Keratinocyte (primary cell): ENCODE measurements around the gene UQCRH. TPM values are rescaled to one million over a fixed set of nuclear protein-coding genes. Genes with fewer than 3 reads are reported as not detected.
"Not testable (repeated sequence)": the region's sequence is repeated elsewhere in the genome, so short reads cannot be mapped to it uniquely, and the experiment has no call there.

Source experiments
- DNase-seq: peaks from one replicate; pipeline ENCODE4 v3.0.0-alpha.2; 2011; ENCODE audit warnings: low read depth, missing footprints, low spot score
- FAIRE-seq: peaks from 2 replicates; lab custom pipeline; 2011; peaks lifted over from hg19 to GRCh38; lab: Jason Lieb, UNC
- H2AFZ ChIP-seq: 2 replicates; pipeline ENCODE4 v1.6.0; 2012; ENCODE audit warnings: low read length, control low read depth, inconsistent platforms; ENCODE audit not compliant: control insufficient read depth
- H3K27ac ChIP-seq: 2 replicates; pipeline ENCODE4 v1.5.1; 2011; ENCODE audit warnings: low read length; ENCODE audit not compliant: control insufficient read depth, insufficient read depth
- H3K27me3 ChIP-seq: 3 replicates; pipeline ENCODE4 v1.6.0; 2011; ENCODE audit warnings: low read length; ENCODE audit not compliant: control insufficient read depth, insufficient read depth; ENCODE audit errors: extremely low read depth
- H3K36me3 ChIP-seq, 2 experiments: 2 replicates in 1 of 2; 3 replicates in 1 of 2; pipeline ENCODE4 v1.5.1; 2011; ENCODE audit warnings: low read length in 2 of 2, mild to moderate bottlenecking in 1 of 2; ENCODE audit not compliant: control insufficient read depth in 2 of 2, insufficient read depth in 2 of 2; ENCODE audit errors: extremely low read depth in 1 of 2
- H3K4me1 ChIP-seq: 3 replicates; pipeline ENCODE4 v1.5.1; 2011; ENCODE audit warnings: low read length; ENCODE audit not compliant: control insufficient read depth, insufficient read depth; ENCODE audit errors: extremely low read depth
- H3K4me2 ChIP-seq: 3 replicates; pipeline ENCODE4 v1.6.0; 2011; ENCODE audit warnings: low read depth, low read length; ENCODE audit not compliant: control insufficient read depth, insufficient read depth; ENCODE audit errors: extremely low read depth
- H3K4me3 ChIP-seq, 3 experiments: fragments of 200-600 bp in 1 of 3; sonication (generic) in 1 of 3; 2 replicates in 2 of 3; 3 replicates in 1 of 3; pipeline ENCODE4 v1.5.1; 2011 to 2016; ENCODE audit warnings: low read length in 3 of 3, mild to moderate bottlenecking in 3 of 3, control low read depth in 2 of 3, inconsistent platforms in 1 of 3, low read depth in 1 of 3, mixed read lengths in 1 of 3, mixed run types in 1 of 3, moderate library complexity in 1 of 3; ENCODE audit not compliant: control insufficient read depth in 2 of 3, insufficient read depth in 2 of 3; ENCODE audit errors: extremely low read depth in 1 of 3
- H3K79me2 ChIP-seq: 2 replicates; pipeline ENCODE4 v1.6.0; 2012; ENCODE audit warnings: low read length; ENCODE audit not compliant: control insufficient read depth, insufficient read depth
- H3K9ac ChIP-seq: 3 replicates; pipeline ENCODE4 v1.6.0; 2011; ENCODE audit warnings: low read length; ENCODE audit not compliant: control insufficient read depth, insufficient read depth; ENCODE audit errors: extremely low read depth
- H3K9me1 ChIP-seq: 3 replicates; pipeline ENCODE4 v1.6.0; 2011; ENCODE audit warnings: low read length; ENCODE audit not compliant: control insufficient read depth, insufficient read depth; ENCODE audit errors: extremely low read depth
- H3K9me3 ChIP-seq: 2 replicates; pipeline ENCODE4 v1.5.1; 2012; ENCODE audit warnings: low read depth, low read length; ENCODE audit not compliant: control insufficient read depth
- H4K20me1 ChIP-seq: 3 replicates; pipeline ENCODE4 v1.6.0; 2011; ENCODE audit warnings: low read length; ENCODE audit not compliant: control insufficient read depth, insufficient read depth; ENCODE audit errors: extremely low read depth
- CTCF ChIP-seq, 3 experiments: IDR thresholded peaks in 1 of 3; conservative IDR thresholded peaks in 1 of 3; optimal IDR thresholded peaks in 1 of 3; 2 replicates in 2 of 3; 3 replicates in 1 of 3; pipeline versions ENCODE3 to v1.5.1; 2011; ENCODE audit warnings: low read length in 3 of 3, mild to moderate bottlenecking in 3 of 3, moderate library complexity in 2 of 3, control low read depth in 1 of 3, inconsistent platforms in 1 of 3; ENCODE audit not compliant: insufficient read depth in 2 of 3; ENCODE audit errors: extremely low read depth in 1 of 3
- EZH2 ChIP-seq: IDR thresholded peaks from one replicate; pipeline ENCODE4 v1.6.1; 2012; ENCODE audit warnings: inconsistent platforms, mild to moderate bottlenecking, low read length, moderate library complexity
- dilution Hi-C: fragments of 300-500 bp; cut with MboI; formaldehyde crosslinking; loops from one replicate; pipeline ENCODE4 v1.7.0; 2020; ENCODE audit warnings: low sequenced_read_pairs; ENCODE audit not compliant: extremely low pct_ligation_motif_present
- polyA plus RNA-seq, 5 experiments: library from polyadenylated mRNA; depleted of rRNA in 3 of 5; stranded (reverse) in 3 of 5; stranded (forward) in 1 of 5; unstranded in 1 of 5; fragments of >200 nt; gene quantifications; 1 replicate in 1 of 5; 2 replicates in 3 of 5; 3 replicates in 1 of 5; pipeline versions ENCODE4 v1.2.1 to v1.2.3, GENCODE V29; 2011 to 2012; ENCODE audit warnings: missing spikeins in 2 of 5, low read depth in 1 of 5, low replicate concordance in 1 of 5

The UQCRH gene
- polyA plus RNA-seq, 1 donor (not counting 4 experiments of a cell fraction or from before 2014, with no cell fraction given): 970 TPM

GRCh38 chr1:46363121-46363520 lies 59.6 kb downstream of the UQCRH start:
- Histone ChIP-seq H3K9me3 (no peaks in the 10 kb centered on the region), H3K27ac (no peak overlapping the region), H3K9me1 (no peaks in the 10 kb centered on the region), H3K4me1 (no peaks in the 10 kb centered on the region), H3K27me3 (no peaks in the 10 kb centered on the region), H3K79me2 (no peaks in the 10 kb centered on the region), H4K20me1 (no peaks in the 10 kb centered on the region), H2AFZ (no peak overlapping the region), H3K4me2 (no peak overlapping the region), H3K36me3 (peaks cover 17 to 33% of the 10 kb centered on the region in 2 experiments), H3K9ac (no peak overlapping the region), H3K4me3 (no peak overlapping the region)
- TF ChIP-seq CTCF (optimal IDR thresholded peaks at IDR 0.05 in 1 of 3, IDR thresholded peaks at IDR 0.05 in 1 of 3, conservative IDR thresholded peaks at IDR 0.05 in 1 of 3; ENCODE audit: extremely low read depth in 1 of 3, insufficient read depth in 2 of 3, low read length in 3 of 3) (no peak), EZH2 (no peak)
- FAIRE-seq (no peak), DNase-seq (no peak)
- dilution Hi-C loops: no loop called here

- TF ChIP-seq CTCF (optimal IDR thresholded peaks at IDR 0.05 in 1 of 3, IDR thresholded peaks at IDR 0.05 in 1 of 3, conservative IDR thresholded peaks at IDR 0.05 in 1 of 3; ENCODE audit: extremely low read depth in 1 of 3, insufficient read depth in 2 of 3, low read length in 3 of 3): no peak
- no peak for TF ChIP-seq EZH2
- H3K4me1 ChIP-seq: no peaks in the 10 kb centered on the region
- H3K9me1 ChIP-seq: no peaks in the 10 kb centered on the region
- dilution Hi-C loops: no loop called here
- H3K9ac ChIP-seq: no peak overlapping the region
- no peaks in the 10 kb centered on the region for H3K79me2 ChIP-seq
- no peak overlapping the region for H3K27ac ChIP-seq
- DNase-seq (no peak), FAIRE-seq (no peak)
- H3K27me3 ChIP-seq: no peaks in the 10 kb centered on the region
- H3K4me2 ChIP-seq: no peak overlapping the region
- H3K36me3 ChIP-seq: peaks cover 19 to 27% of the 10 kb centered on the region in 2 experiments
- H3K4me3 ChIP-seq: no peak overlapping the region
- H2AFZ ChIP-seq: no peak overlapping the region
- H3K9me3 ChIP-seq: no peaks in the 10 kb centered on the region
- H4K20me1 ChIP-seq: no peaks in the 10 kb centered on the region
Measured at GRCh38 chr1:46364612-46365011, 61.1 kb downstream of the UQCRH start.

- H3K27ac ChIP-seq, H3K9me3 ChIP-seq, H3K79me2 ChIP-seq, H4K20me1 ChIP-seq, H2AFZ ChIP-seq, H3K27me3 ChIP-seq, dilution Hi-C loops, H3K9ac ChIP-seq, FAIRE-seq, H3K4me2 ChIP-seq, H3K4me3 ChIP-seq, H3K9me1 ChIP-seq, DNase-seq: not testable (repeated sequence)
- H3K36me3 ChIP-seq: peaks cover 19 to 24% of the 10 kb centered on the region in 2 experiments
- peaks cover 10% of the 10 kb centered on the region for H3K4me1 ChIP-seq
Measured at GRCh38 chr1:46365796-46366195, 62.3 kb downstream of the UQCRH start.
